GM19351 (cell line): Measurements from ENCODE around the gene HMCN2.
"Not testable (repeated sequence)": the region's sequence is repeated elsewhere in the genome, so short reads cannot be mapped to it uniquely, and the experiment has no call there.

Experiments used
- ATAC-seq: cut with Tn5 transposase; IDR thresholded peaks from one replicate; pipeline ENCODE4 v1.9.1; 2021; ENCODE audit warnings: mild to moderate bottlenecking, moderate library complexity; ENCODE audit not compliant: unreplicated experiment

Gene HMCN2

GRCh38 chr9:130239741-130240241, 25.8 kb upstream of the HMCN2 start:
- peak; percentile 75 for ATAC-seq

GRCh38 chr9:130240410-130241197, 25.0 kb upstream of the HMCN2 start:
- ATAC-seq = no peak

- ATAC-seq = no peak
Measured at GRCh38 chr9:130241198-130241535, 24.4 kb upstream of the HMCN2 start.

GRCh38 chr9:130242270-130243014, 23.1 kb upstream of the HMCN2 start:
- ATAC-seq = no peak

- no peak for ATAC-seq
Measured at GRCh38 chr9:130243015-130243881, 22.3 kb upstream of the HMCN2 start.

GRCh38 chr9:130243882-130244170, 21.7 kb upstream of the HMCN2 start:
- ATAC-seq = no peak

GRCh38 chr9:130244548-130245165, 20.9 kb upstream of the HMCN2 start:
- ATAC-seq = no peak

GRCh38 chr9:130245474-130245873, 20.1 kb upstream of the HMCN2 start:
- no peak for ATAC-seq

GRCh38 chr9:130246126-130246525, 19.4 kb upstream of the HMCN2 start:
- no peak for ATAC-seq

- ATAC-seq = no peak
Measured at GRCh38 chr9:130254747-130255630, 10.6 kb upstream of the HMCN2 start.

GRCh38 chr9:130255631-130256134, 9.9 kb upstream of the HMCN2 start:
- ATAC-seq = no peak

- no peak for ATAC-seq
Measured at GRCh38 chr9:130256644-130257043, 8.9 kb upstream of the HMCN2 start.

- not testable (repeated sequence) for ATAC-seq
Measured at GRCh38 chr9:130258137-130258536, 7.4 kb upstream of the HMCN2 start.

- no peak for ATAC-seq
Measured at GRCh38 chr9:130259044-130259443, 6.5 kb upstream of the HMCN2 start.

- ATAC-seq = no peak
Measured at GRCh38 chr9:130260816-130261765, 4.5 kb upstream of the HMCN2 start.

GRCh38 chr9:130262061-130262745, 3.4 kb upstream of the HMCN2 start:
- no peak for ATAC-seq

GRCh38 chr9:130262771-130263170, 2.8 kb upstream of the HMCN2 start:
- no peak for ATAC-seq
